SK-N-SH (cell line): ENCODE measurements around the gene PDGFA.

Source experiments
- CTCF ChIP-seq: fragments of 200-600 bp; sonication (generic); IDR thresholded peaks from 2 replicates; pipeline ENCODE4 v1.6.1; 2017; ENCODE audit warnings: antibody characterized with exemption, mild to moderate bottlenecking, moderate library complexity
- GABPA ChIP-seq: IDR thresholded peaks from 2 replicates; pipeline ENCODE4 v1.4.0; 2012; ENCODE audit warnings: low read depth, mild to moderate bottlenecking
- RFX5 ChIP-seq: IDR thresholded peaks from 2 replicates; pipeline ENCODE4 v1.6.1; 2012; ENCODE audit warnings: mild to moderate bottlenecking, improper control_type of control experiment, low read length

GRCh38 chr7:451255-452225, 68.1 kb downstream of the PDGFA start:
- no peak for TF ChIP-seq GABPA
- no peak for TF ChIP-seq CTCF
- TF ChIP-seq RFX5 = no peak
